SJSA1 (cell line): ENCODE data around the gene HIGD1A. TPM values are rescaled to one million over a fixed set of nuclear protein-coding genes. Genes with fewer than 3 reads are reported as not detected.

Experiments used
- DNase-seq, 2 experiments: peaks; one replicate each; pipeline ENCODE4 v3.0.0-alpha.2; 2015 to 2020; ENCODE audit warnings: low spot score in 2 of 2, low read depth in 1 of 2
- H3K27ac ChIP-seq: fragments of 250-450 bp; sonication (Bioruptor Pico); 2 replicates; pipeline ENCODE4 v1.5.1; 2020; ENCODE audit warnings: mild to moderate bottlenecking, moderate library complexity
- H3K27me3 ChIP-seq: fragments of 250-450 bp; sonication (Bioruptor Pico); replicated peaks from 2 replicates; pipeline ENCODE4 v1.5.1; 2020; ENCODE audit warnings: mild to moderate bottlenecking, moderate library complexity
- H3K36me3 ChIP-seq: fragments of 250-450 bp; sonication (Bioruptor Pico); 2 replicates; pipeline ENCODE4 v1.5.1; 2020; ENCODE audit warnings: mild to moderate bottlenecking
- H3K4me1 ChIP-seq: fragments of 250-450 bp; sonication (Bioruptor Pico); replicated peaks from 2 replicates; pipeline ENCODE4 v1.6.1; 2021; ENCODE audit warnings: mild to moderate bottlenecking
- H3K4me3 ChIP-seq: fragments of 250-450 bp; sonication (Bioruptor Pico); 2 replicates; pipeline ENCODE4 v1.5.1; 2020; ENCODE audit warnings: mild to moderate bottlenecking
- H3K9me3 ChIP-seq: fragments of 250-450 bp; sonication (Bioruptor Pico); replicated peaks from 2 replicates; pipeline ENCODE4 v1.5.1; 2020; ENCODE audit warnings: mild to moderate bottlenecking
- total RNA-seq: library from RNA; depleted of rRNA; stranded (reverse); fragments of >200 nt; shearing (Covaris generic); gene quantifications from 2 replicates; pipeline ENCODE4 v1.2.3, GENCODE V29; 2014

HIGD1A gene
- total RNA-seq, 1 experiment from 2014 or later = 227 TPM

DNA sequence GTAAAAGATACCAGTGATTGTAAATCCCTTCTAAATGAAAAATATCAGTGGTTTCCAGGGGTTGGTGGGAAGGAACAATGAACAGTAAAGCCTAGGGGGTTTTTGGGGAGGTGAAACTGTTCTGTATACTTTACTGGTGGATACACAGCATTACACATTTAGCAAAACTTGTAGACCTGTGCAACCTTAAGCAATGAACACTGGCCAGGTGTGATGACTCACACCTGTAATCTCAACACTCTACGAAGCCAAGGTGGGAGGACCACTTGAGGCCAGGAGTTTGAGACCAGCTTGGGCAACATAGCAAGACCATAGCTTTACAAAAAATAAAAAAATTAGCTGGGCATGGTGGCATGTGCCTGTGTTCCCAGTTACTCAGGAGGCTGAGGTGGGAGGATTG lies 33.0 kb downstream of the HIGD1A start:
- no peak for DNase-seq
- H3K27ac ChIP-seq = no peak overlapping the region
- H3K36me3 ChIP-seq = no peaks in the 10 kb centered on the region
- H3K4me3 ChIP-seq = no peak overlapping the region
- H3K4me1 ChIP-seq = no peaks in the 10 kb centered on the region; the same call in 1 of the 2 replicates
- no peaks in the 10 kb centered on the region for H3K9me3 ChIP-seq
- no peaks in the 10 kb centered on the region for H3K27me3 ChIP-seq

DNA sequence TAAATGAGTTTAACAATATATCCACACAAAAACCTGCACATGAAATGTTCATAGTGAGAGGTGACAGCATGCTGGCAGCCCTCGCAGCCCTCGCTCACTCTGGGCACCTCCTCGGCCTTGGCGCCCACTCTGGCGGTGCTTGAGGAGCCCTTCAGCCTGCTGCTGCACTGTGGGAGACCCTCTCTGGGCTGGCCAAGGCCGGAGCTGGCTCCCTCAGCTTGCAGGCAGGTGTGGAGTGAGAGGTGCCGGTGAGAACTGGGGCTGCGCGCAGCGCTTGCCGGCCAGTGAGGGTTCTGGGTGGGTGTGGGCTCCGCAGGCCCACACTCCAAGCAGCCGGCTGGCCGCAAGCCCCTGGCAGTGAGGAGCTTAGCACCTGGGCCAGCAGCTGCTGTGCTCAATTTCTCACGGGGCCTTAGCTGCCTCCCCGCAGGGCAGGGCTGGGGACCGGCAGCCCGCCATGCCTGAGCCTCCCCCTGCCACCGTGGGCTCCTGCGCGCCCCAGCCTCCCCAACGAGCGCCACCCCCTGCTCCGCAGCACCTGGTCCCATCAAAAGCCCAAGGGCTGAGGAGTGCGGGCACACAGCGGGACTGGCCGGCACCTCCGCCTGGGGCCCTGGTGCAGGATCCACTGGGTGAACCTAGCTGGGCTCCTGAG lies 34.7 kb downstream of the HIGD1A start:
- Histone ChIP-seq H3K4me3 (no peak overlapping the region), H3K36me3 (no peaks in the 10 kb centered on the region), H3K4me1 (no peaks in the 10 kb centered on the region; the same call in 1 of the 2 replicates), H3K9me3 (no peaks in the 10 kb centered on the region), H3K27me3 (no peaks in the 10 kb centered on the region), H3K27ac (no peak overlapping the region)
- DNase-seq = no peak

DNA sequence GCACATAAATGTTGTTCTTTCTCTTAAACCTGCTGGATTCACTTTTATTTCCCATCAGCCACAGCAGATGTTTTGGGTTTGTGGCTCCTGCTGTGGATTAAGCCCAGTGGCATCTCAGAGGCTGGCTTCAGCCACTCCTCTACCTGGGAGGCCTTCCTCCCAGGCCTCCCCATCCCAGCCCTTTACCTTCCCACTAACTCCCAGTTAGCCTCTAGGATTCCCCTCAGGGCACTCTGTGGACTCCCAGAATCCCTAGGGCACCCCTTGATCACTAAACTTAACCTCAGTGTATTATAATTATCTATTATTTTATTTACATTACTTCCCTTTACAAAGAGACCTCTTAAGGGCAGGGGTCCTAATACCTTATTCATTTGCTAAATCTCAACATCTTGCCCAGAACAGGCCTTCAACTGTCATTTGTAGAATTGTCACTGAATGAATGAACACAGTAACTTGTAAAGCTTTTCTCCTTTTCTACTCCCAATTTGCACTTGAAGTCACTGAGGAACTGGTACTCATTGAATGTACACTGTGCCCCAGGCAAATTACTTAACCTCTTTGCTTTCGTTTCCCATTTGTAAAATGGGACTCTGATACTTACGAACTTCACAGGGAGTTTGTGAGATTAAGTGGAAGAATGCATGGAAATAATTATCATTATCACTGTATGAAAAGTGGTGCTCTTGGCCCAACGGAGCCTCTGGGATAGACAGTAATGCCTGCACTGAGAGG lies 39.6 kb downstream of the HIGD1A start:
- Histone ChIP-seq H3K4me1 (no peaks in the 10 kb centered on the region), H3K9me3 (no peaks in the 10 kb centered on the region), H3K27ac (no peak overlapping the region), H3K4me3 (no peak overlapping the region), H3K27me3 (no peaks in the 10 kb centered on the region), H3K36me3 (no peaks in the 10 kb centered on the region)
- DNase-seq = no peak

DNA sequence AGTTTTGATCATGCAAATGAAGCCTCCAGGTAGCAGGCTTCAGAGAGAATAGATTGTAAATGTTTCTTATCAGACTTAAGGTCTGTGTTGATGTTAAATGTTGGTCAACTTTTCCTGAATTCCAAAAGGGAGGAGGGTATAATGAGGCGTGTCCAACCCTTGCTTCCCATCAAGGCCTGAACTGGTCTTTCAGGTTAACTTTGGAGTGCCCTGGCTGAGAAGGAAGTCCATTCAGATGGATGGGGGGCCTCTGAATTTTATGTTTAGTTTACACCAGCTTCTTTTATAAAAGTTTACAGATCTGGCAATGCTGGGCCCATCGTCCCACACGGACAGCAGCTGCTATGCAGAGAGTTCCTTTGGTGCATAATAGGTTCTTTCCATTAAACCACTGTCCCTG lies 40.2 kb downstream of the HIGD1A start:
- no peak for DNase-seq
- Histone ChIP-seq H3K9me3 (no peaks in the 10 kb centered on the region), H3K4me1 (no peaks in the 10 kb centered on the region), H3K4me3 (no peak overlapping the region), H3K27ac (no peak overlapping the region), H3K36me3 (no peaks in the 10 kb centered on the region), H3K27me3 (no peaks in the 10 kb centered on the region)

DNA sequence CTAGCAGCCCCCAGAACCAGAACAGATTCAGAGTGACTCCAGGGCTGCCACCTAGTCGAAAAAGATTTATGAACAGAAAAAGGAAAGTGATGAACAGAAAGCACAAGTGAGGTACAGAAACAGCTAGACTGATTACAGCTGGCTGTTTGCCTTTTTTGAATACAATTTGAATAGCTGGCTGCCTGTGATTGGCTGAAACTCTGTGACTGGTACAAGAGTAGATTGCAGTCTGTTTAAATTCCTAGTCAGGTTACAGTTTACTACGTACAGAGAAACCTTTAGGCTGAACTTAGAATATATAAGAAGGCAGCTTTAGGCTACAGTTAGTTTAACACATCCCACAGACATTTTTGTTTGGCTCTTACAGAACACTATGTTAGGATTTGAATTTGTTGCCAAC lies 41.3 kb downstream of the HIGD1A start:
- peak in 1 of 2 experiments; percentile 6 for DNase-seq
- Histone ChIP-seq H3K9me3 (no peaks in the 10 kb centered on the region), H3K36me3 (no peaks in the 10 kb centered on the region)

DNA sequence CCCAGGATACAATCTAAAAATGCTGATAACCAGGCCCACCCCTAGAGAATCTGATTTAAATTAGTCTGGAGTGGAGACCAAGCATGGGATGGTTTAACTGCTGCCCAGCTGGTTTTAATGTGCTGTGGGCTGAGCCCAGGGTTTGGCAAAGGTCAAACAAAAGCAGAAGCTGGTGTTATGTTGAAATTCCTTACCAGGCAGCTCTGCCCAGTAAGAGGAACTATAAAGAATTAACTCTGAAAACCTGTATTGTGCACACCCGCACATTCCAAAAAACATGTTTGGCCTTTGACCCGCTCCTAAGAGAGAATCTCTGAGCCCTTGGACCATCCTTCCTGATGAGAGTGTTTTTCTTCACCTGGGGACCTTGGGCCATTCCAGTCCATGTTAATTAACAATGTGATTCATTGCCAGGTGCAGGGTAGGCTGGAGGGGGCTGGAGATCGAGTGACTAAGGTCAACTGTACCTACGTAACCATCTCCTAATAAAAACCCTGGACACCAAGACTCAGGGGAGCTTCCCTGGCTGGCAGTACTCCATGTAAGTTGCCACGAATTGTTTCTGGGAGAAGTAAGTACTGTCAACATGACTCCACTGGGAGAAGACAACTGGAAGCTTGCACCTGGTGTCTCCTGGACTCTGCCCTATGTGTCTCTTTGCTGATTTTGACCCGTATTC lies 42.1 kb downstream of the HIGD1A start:
- no peaks in the 10 kb centered on the region for H3K27me3 ChIP-seq
- DNase-seq = no peak

More for the DNA sequence above, 41.3 kb downstream of the HIGD1A start:
- no peaks in the 10 kb centered on the region for H3K27me3 ChIP-seq
- H3K4me1 ChIP-seq = no peaks in the 10 kb centered on the region
- H3K27ac ChIP-seq = 0 out of 2 replicates have a peak overlapping the region, but pooled peaks have one; percentile 14
- no peak overlapping the region for H3K4me3 ChIP-seq

DNA sequence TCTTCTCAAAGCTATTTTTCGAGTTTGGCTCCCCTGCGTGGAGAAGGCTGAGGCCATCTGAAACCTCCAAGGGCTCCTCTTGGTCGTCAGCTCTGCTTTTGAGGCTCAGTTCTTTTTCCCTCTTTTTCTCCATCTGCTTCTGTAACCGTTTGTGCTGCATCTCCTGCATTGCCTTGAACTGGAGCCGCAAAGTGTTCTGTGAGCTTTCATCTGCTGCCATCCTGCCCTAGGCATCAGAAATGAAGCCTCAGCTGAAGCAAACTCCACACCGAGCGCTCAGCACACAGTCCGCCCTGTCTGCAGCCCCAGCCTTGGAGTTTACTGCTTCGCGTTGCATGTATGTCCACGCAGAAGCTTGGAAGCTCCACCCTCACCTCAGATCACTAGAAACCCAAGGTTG lies 46.2 kb downstream of the HIGD1A start:
- Histone ChIP-seq H3K4me1 (no peaks in the 10 kb centered on the region), H3K36me3 (no peaks in the 10 kb centered on the region), H3K9me3 (no peaks in the 10 kb centered on the region), H3K27me3 (no peaks in the 10 kb centered on the region), H3K27ac (no peak overlapping the region), H3K4me3 (no peak overlapping the region)
- DNase-seq = no peak

More for the DNA sequence above, 42.1 kb downstream of the HIGD1A start:
- Histone ChIP-seq H3K9me3 (no peaks in the 10 kb centered on the region), H3K4me1 (no peaks in the 10 kb centered on the region), H3K36me3 (no peaks in the 10 kb centered on the region), H3K4me3 (no peak overlapping the region), H3K27ac (no peak overlapping the region)

DNA sequence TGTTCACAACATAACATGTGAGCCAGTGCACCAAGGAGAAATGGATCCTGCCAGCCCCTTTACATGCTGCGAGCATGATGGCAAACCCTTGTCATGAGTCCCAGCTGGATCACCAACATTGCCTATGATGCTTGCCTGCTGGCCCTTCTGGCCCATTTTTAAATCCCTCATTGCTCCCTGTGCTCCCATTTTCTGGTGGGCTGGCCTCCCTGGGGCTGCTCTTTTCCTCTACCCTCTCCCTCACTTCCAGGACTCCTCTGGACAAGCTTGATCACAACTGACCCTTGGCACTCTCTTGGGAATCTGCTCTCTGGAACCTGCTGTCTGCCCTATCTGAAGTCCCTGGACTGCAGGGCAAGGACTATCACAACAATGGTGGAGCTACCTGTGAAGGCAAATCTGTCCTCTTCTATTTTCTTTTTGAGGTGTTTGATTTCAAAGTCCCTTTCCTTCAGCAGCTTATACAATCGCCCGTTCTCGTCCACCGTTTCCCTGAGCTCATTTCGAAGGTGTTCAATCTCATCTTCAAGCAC lies 47.5 kb downstream of the HIGD1A start:
- peak in 1 of 2 experiments; percentile 11 for DNase-seq
- H3K4me1 ChIP-seq = no peaks in the 10 kb centered on the region
- no peaks in the 10 kb centered on the region for H3K27me3 ChIP-seq

DNA sequence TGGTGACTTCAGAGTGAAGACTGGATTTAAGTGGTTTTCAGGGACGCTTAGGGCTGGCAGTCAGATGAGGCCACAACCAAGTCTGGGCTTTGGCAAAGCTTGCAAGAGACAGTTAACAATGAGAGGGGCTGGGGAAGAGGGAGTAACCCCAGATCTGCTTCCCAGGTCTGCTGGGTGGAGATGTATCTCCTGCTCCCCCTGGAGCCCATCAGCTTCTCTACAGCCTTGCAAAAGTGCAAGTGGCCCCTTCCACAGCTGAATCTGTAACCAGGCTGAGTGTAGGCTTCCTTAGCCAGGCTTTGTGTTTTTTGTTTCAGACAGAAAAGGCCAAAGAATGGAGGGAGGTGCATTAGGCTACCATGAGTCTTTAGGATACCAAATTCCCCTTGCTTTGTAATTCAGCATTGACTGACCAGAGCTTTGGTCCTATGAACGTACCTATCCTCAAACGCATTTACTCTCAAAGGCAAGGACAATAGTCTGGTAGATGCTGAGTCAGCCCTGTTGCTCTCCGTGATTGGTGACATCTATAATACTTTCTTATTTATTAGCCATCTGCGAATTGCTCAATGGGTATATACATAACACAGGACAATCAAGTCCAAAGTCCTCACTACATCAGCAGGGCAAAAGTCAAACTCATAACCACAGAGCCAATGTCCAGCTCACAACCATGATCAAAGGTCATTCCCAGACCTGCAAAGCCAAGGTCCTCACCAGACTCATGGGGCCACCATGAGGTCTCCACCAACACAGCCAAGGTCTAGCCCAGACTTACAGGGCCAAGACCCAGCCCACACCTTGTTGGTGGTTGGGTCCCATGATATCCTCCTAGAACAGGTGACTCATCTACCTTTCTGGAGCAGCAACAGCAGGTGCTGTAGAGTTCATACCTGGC lies 48.4 kb downstream of the HIGD1A start:
- no peak overlapping the region for H3K4me3 ChIP-seq
- no peaks in the 10 kb centered on the region for H3K27me3 ChIP-seq
- peak in 1 of 2 experiments; percentile 7 for DNase-seq
- no peaks in the 10 kb centered on the region for H3K36me3 ChIP-seq
- no peaks in the 10 kb centered on the region for H3K4me1 ChIP-seq
- no peak overlapping the region for H3K27ac ChIP-seq
- H3K9me3 ChIP-seq = no peaks in the 10 kb centered on the region

More for the DNA sequence above, 47.5 kb downstream of the HIGD1A start:
- no peak overlapping the region for H3K27ac ChIP-seq
- H3K9me3 ChIP-seq = no peaks in the 10 kb centered on the region
- H3K4me3 ChIP-seq = no peak overlapping the region
- no peaks in the 10 kb centered on the region for H3K36me3 ChIP-seq

DNA sequence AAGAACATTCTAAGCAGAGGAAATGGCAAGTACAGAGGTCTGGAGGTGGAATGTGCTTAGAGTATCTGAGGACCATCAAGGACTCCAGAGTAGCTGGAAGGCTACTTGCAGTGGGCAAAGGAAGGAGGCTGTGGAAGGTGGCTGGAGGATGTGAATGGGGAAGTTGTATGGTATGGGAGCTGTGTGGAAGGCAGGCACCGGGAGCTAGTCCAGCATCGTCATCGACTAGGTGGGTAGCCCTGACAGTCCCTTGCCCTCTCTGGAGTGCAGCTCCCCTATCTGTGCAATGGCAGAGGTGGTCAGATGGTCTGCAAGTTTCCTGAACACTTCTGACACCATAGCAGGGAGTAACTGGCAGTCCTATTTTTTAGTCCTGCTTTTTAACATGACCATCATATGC lies 50.5 kb downstream of the HIGD1A start:
- H3K36me3 ChIP-seq = no peaks in the 10 kb centered on the region
- H3K9me3 ChIP-seq = no peaks in the 10 kb centered on the region
- H3K27ac ChIP-seq = no peak overlapping the region
- H3K4me1 ChIP-seq = no peaks in the 10 kb centered on the region
- H3K4me3 ChIP-seq = no peak overlapping the region
- no peaks in the 10 kb centered on the region for H3K27me3 ChIP-seq
- DNase-seq = no peak

DNA sequence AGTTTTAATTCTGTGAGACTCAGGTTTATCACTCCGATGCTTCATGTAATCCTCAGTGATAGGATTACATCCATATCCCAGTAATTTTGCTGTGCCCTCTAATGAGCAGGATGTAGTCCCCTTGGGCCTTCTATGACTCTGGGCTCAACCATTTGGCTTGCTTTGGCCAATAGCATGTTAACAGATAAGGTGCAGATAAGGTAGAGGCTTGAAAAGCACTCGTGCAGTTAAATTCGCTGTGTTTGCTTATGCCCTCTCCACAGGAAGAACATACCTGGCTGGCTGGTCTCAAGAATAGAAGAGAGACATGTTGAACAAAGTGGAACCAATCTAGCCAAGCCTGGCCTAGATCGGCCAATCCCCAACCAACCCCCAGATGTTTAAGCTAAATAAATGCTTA lies 51.3 kb downstream of the HIGD1A start:
- H3K36me3 ChIP-seq = no peaks in the 10 kb centered on the region
- no peaks in the 10 kb centered on the region for H3K27me3 ChIP-seq
- no peaks in the 10 kb centered on the region for H3K4me1 ChIP-seq
- H3K27ac ChIP-seq = no peak overlapping the region
- no peak for DNase-seq
- no peaks in the 10 kb centered on the region for H3K9me3 ChIP-seq
- H3K4me3 ChIP-seq = no peak overlapping the region

DNA sequence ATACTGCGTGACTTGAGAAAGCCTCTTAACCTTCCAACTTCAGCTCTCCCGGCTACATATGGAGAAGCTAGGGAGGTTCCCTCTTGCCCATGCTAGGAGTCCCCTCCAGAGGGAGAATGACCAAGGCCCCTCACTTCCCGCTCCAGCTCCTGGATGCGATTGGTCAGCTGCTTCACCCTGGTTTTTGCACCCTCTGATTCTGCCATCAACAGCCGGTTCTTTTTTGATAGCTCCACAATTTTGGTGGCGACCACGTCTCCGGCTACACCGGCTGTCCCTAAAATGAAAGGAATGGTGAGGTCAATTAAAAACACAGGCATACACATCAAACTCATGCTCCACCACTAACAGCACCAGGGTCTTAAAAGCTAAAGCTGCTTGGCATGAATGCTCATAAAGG lies 51.8 kb downstream of the HIGD1A start:
- DNase-seq = no peak
- no peaks in the 10 kb centered on the region for H3K27me3 ChIP-seq
- no peak overlapping the region for H3K27ac ChIP-seq
- no peak overlapping the region for H3K4me3 ChIP-seq
- H3K36me3 ChIP-seq = no peaks in the 10 kb centered on the region
- H3K9me3 ChIP-seq = no peaks in the 10 kb centered on the region
- no peaks in the 10 kb centered on the region for H3K4me1 ChIP-seq

DNA sequence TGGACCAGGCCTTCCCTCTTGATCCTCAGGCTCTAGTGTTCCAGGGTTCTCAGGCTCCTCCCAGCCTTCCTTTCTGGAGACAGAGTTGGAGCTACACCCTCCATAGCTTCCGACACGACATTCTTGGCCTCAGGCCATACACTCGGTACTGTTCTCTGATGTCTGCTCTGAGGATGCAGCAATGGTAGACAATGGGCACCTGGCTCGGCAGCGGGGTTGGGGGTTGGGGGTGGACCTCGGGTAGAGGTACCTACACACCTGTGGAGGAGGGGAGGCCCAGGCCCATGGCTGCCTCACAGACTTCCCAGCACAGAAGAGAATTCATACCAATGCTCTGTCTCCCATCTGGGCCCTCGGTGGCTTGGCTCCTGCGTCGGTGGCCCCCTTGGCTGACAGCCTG lies 52.7 kb downstream of the HIGD1A start:
- DNase-seq = peak in 1 of 2 experiments; percentile 22
- Histone ChIP-seq H3K27ac (no peak overlapping the region), H3K4me3 (no peak overlapping the region), H3K36me3 (no peaks in the 10 kb centered on the region), H3K9me3 (no peaks in the 10 kb centered on the region), H3K4me1 (peaks cover 4% of the 10 kb centered on the region), H3K27me3 (no peaks in the 10 kb centered on the region)
